ENCODE measurements around the gene FRMD4A. TPM values are rescaled to one million over a fixed set of nuclear protein-coding genes. Genes with fewer than 3 reads are reported as not detected.
"Not testable (repeated sequence)": the region's sequence is repeated elsewhere in the genome, so short reads cannot be mapped to it uniquely, and the experiment has no call there.

Gene FRMD4A
- polyA plus RNA-seq, 3 donors, result 67.7 to 83.0 (median 75.9) TPM

DNA sequence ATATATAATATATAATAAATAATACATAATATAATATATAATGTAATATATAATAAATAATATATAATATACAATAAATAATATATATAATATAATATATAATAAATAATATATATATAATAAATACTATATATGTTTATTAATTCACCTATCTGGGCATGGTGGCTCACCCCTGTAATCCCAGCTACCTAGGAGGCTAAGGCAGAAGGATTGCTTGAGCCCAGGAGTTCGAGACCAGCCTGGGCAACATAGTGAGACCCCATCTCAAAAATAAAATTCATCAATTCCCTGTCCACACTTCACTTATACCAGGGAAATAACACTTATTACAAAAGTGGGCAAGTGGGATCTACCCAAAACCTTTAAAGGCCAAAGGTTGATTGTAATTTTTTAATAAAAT, 462.9 kb downstream of the FRMD4A start:
- no peak for DNase-seq (ENCODE audit: low read depth in 3 of 3, low spot score in 2 of 3)

GRCh38 chr10:13865758-13866491, 464.8 kb downstream of the FRMD4A start:
- DNase-seq (ENCODE audit: low read depth in 3 of 3, low spot score in 2 of 3), result no peak

- not testable (repeated sequence) for DNase-seq (ENCODE audit: low read depth in 3 of 3, low spot score in 2 of 3)
Observed at GRCh38 chr10:13865220-13865619, 465.5 kb downstream of the FRMD4A start.

DNA sequence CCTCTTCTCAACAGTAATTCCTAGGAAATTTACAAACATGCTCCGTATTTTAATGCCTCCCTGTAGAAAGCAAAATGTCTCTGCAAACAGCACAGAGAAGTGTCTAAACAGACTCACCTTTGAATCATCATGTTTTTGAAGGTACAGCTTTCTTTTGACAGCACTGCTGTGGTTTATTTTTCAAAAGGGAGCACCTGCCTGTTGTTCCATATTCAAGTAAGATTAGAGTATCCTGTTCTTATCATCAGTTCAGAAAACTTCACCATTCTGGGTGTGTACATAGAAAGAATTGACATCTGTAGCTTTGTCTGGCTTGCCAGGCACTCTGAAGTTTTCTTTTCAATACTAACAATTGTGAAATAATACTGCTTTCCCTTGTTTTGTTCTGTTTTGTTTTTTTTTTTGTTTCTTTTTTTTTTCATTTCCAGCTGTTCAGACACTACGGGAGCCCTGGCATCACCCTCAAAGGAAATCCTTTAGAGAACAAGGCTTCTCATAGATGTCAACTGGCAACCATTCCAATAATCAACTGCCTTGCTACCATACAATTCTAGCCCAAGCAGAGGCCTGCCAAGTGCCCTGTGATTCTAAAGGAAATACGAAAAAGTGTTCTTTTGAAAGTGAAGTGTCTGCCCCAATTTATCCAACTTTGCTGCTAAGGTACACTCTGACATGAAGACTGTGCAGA, 468.0 kb downstream of the FRMD4A start:
- DNase-seq (ENCODE audit: low read depth in 3 of 3, low spot score in 2 of 3), result no peak

GRCh38 chr10:13860886-13861285, 469.8 kb downstream of the FRMD4A start:
- no peak for DNase-seq (ENCODE audit: low read depth in 3 of 3, low spot score in 2 of 3)

DNA sequence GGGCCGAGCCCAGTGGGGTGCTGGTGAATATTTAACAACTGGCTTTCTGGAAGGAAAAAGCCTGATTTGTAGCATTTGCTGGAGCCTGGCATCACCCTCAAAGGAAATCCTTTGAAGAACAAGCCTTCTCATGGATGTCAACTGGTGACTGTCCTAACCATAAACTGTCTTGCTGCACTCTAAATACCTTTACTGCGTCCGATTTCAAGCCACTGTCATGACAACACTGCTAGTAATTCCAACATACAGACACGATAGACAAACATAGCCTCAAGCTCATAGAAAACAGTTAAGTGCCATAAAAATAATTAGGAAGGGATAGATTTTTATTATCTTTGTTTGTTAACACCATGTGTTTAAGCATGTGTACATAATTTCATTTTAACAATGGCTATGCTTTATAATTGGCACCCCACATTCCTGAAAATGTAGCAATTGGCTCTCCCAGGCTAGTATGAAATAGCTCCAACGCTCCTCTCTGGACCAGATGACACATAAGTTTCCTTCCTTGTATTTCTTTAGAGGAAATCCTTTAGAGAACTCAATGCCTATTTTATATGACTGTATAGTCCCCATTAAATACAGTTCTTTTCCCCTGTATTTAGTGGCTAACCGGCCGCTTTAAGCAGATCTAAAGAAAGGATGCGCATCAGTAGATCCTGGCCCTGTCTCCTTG, 470.6 kb downstream of the FRMD4A start:
- no peak for DNase-seq (ENCODE audit: low read depth in 3 of 3, low spot score in 2 of 3)

DNA sequence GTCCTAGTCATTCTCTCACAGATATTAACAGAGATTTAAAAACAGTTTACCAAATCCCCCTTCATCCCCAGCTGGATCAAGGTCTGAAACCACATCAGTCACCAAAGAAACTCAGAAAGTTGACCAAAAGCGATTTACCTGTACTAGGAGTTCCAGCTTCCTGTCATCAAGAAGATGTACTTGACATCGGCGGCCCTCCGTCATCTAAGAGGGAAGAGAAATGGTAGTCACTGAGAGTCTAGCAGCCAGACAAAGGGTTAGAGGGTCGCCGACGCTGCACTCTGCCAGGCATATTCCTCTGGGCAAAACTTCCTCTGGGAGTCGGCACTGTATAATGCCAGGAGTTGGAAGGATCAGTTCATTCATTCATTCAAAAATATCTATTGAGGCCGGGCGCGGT, 472.0 kb downstream of the FRMD4A start:
- DNase-seq (ENCODE audit: low read depth in 3 of 3, low spot score in 2 of 3), result no peak

GRCh38 chr10:13857451-13857850, 473.3 kb downstream of the FRMD4A start:
- no peak for DNase-seq (ENCODE audit: low read depth in 3 of 3, low spot score in 2 of 3)

DNA sequence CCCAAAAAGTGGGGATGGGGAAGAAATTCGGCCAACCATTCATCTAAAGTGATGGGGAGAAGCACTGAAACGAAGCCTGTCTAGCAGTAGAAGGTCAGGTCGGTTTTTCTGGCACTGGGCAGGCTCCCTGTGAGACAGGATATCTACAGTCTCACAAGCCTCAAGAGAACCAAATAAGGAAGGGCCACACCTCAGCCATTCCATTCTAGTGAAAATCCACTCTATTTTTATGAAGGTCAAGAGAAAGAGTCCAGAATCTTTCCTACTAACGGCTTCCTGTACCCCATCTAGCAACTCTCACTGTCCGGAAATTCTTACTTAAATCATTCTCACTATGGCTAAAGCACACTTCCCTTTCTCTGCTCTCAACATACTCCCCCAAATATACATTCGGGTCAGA, 476.9 kb downstream of the FRMD4A start:
- no peak for DNase-seq (ENCODE audit: low read depth in 3 of 3, low spot score in 2 of 3)

DNA sequence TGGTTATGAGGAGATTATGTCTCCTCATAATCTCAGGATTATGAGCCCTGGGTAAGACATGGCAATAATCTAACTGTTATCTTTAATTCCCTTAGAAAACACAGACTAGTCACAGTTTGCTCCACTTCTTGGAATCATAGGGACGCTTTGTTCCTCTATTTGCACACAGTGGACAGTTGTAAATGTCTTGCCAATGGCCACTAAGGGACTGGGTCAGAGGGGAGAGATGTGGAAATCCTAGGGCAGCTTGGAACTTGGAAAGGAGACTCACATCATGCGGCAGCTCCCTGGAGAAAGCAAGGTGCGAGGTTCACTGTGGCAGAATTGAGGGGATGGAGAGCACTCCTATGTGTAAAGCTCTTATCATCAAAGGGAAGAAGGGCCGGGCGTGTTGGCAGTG, 477.9 kb downstream of the FRMD4A start:
- DNase-seq (ENCODE audit: low read depth in 3 of 3, low spot score in 2 of 3), result no peak

GRCh38 chr10:13851906-13852305, 478.8 kb downstream of the FRMD4A start:
- DNase-seq (ENCODE audit: low read depth in 3 of 3, low spot score in 2 of 3), result no peak

GRCh38 chr10:13848520-13849445, 481.9 kb downstream of the FRMD4A start:
- no peak for DNase-seq (ENCODE audit: low read depth in 3 of 3, low spot score in 2 of 3)

- DNase-seq (ENCODE audit: low read depth in 3 of 3, low spot score in 2 of 3), result no peak
Observed at GRCh38 chr10:13847201-13847631, 483.5 kb downstream of the FRMD4A start.

DNA sequence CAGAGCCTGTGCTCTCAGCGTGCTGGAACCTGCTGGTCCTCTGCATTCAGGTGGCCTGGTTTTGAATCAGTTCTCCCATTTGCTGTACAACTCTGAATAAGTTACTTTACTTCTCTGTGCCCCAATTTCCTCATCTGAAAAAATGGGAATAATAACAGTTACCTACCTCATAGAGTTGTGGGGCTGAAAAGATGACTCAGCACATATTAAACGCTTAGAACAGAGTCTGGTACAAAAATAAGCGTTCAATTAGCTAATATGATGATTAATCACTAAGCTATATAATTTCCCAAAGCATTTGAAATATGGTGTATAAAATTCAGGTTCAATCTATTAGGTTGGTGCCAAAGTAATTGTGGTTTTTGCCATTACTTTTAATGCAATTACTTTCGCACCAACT, 484.8 kb downstream of the FRMD4A start:
- DNase-seq (ENCODE audit: low read depth in 3 of 3, low spot score in 2 of 3), result no peak

DNA sequence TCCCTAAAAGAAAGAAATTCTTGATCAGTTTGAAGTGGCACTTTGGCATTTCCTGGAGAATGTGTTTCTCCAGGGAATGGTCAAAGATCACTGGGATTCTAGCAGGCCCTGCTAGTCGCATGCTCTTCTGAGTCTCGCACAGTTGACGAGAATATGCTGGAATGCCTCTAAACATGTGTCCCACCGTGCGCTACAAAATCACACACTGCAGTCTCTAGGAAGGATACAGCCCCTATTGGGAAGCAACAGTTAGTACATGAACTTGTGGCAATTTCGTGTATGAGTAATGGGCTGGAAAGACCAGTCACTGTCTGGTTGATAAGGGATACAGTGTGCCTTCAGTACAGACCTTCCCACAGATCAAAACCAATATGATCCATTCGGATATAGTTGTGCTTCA, 486.1 kb downstream of the FRMD4A start:
- no peak for DNase-seq (ENCODE audit: low read depth in 3 of 3, low spot score in 2 of 3)

DNA sequence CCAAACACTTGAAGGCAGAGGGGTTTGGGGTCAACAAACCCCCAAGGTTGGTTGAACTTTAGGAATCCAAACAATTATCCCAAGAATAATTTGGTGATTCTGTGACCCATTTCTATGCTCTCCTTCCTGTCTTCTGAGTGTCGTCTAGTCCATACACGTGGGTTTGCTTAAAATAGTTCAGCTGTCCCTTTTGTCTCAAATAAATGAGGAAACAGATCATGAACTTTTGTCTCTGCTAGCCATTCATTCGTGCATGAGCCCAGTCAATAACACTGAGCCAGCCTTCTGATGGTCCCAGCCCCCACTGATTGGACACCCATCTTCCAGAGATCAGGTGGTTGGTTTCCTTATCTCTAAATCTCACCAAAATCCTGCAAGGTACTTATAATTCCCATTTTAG, 488.6 kb downstream of the FRMD4A start:
- no peak for DNase-seq (ENCODE audit: low read depth in 3 of 3, low spot score in 2 of 3)

DNA sequence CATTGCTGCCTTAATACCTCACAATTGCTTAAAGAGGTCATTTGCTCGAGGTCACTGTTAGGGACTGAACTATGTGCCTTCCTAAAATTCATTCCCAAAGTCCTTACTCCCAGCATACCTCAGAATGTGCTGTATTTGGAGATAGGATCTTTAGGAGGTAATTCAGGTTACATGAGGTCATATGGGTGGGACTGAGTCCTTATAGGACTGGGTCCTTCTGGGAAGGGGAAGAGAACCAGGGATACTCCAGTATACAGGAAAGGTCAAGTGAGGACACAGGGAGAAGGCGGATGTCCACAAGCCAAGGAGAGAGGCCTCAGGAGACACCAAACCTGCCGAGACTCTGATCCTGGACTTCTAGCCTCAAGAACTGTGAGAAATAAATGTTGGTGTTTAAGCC, 490.7 kb downstream of the FRMD4A start:
- no peak for DNase-seq (ENCODE audit: low read depth in 3 of 3, low spot score in 2 of 3)

DNA sequence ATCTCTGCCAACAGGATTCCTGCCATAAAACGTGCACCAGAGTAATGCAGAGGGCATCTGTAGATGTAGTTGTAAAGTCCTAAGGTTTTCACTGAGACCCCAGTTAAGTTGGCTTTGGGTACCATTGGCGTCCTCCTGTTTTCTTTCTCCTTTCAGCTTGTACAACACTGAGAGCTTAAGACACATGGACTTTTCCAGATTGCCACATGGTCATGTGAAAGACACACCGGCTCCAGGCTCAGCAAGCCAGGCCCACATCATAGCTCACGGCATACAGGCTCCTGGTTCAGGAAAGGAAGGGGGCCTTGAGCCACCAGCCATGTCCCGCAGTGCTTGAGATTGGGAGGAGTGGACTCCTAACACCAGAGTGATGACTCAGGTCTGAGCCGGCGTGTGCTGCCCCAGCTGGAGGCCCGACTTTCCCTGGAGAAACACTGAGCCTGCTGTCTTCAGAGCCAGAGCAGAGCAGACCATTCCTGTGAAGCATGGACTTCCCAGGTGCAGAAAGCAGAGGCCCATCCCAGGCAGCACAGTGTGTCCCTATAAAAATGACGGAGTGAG, 491.2 kb downstream of the FRMD4A start:
- DNase-seq (ENCODE audit: low read depth in 3 of 3, low spot score in 2 of 3), result no peak

GRCh38 chr10:13839030-13839429, 491.7 kb downstream of the FRMD4A start:
- no peak for DNase-seq (ENCODE audit: low read depth in 3 of 3, low spot score in 2 of 3)

GRCh38 chr10:13837966-13838365, 492.8 kb downstream of the FRMD4A start:
- no peak for DNase-seq (ENCODE audit: low read depth in 3 of 3, low spot score in 2 of 3)

Data from right renal cortex interstitium (tissue), 3 donors.